DOHH2 (cell line): ENCODE results near the gene MED13.

Experiments
- H3F3A ChIP-seq: fragments of 200-600 bp; sonication (generic), shearing (Covaris generic); 2 replicates; pipeline ENCODE4 v1.6.0; 2016; ENCODE audit warnings: antibody characterized with exemption, mild to moderate bottlenecking; ENCODE audit not compliant: control insufficient read depth, insufficient read depth
- H3K27ac ChIP-seq: fragments of 200-600 bp; sonication (generic); 2 replicates; pipeline ENCODE4 v1.5.1; 2014; ENCODE audit warnings: low read depth, mild to moderate bottlenecking, low read length, moderate library complexity
- H3K27me3 ChIP-seq: fragments of 200-600 bp; sonication (generic); 2 replicates; pipeline ENCODE4 v1.6.1; 2014; ENCODE audit warnings: mild to moderate bottlenecking, low read length, mixed read lengths; ENCODE audit not compliant: control insufficient read depth
- H3K36me3 ChIP-seq: fragments of 200-600 bp; sonication (generic); 2 replicates; pipeline ENCODE4 v1.6.1; 2014; ENCODE audit warnings: mild to moderate bottlenecking, low read length, moderate library complexity, mixed read lengths; ENCODE audit not compliant: control insufficient read depth
- H3K4me1 ChIP-seq: fragments of 200-600 bp; sonication (generic); 2 replicates; pipeline ENCODE4 v1.6.1; 2014; ENCODE audit warnings: mild to moderate bottlenecking, low read length, mixed read lengths; ENCODE audit not compliant: control insufficient read depth
- H3K4me2 ChIP-seq: fragments of 200-600 bp; sonication (generic); 2 replicates; pipeline ENCODE4 v1.6.0; 2014; ENCODE audit warnings: mild to moderate bottlenecking, low read length, moderate library complexity
- H3K4me3 ChIP-seq: fragments of 200-600 bp; sonication (generic); 2 replicates; pipeline ENCODE4 v1.5.1; 2014; ENCODE audit warnings: mild to moderate bottlenecking, low read length, mixed read lengths
- H3K79me2 ChIP-seq: fragments of 200-600 bp; sonication (generic); 2 replicates; pipeline ENCODE4 v1.6.1; 2014; ENCODE audit warnings: mild to moderate bottlenecking, low read length, mixed read lengths; ENCODE audit not compliant: control insufficient read depth
- H3K9me2 ChIP-seq: fragments of 200-600 bp; sonication (generic); replicated peaks from 2 replicates; pipeline ENCODE4 v1.6.1; 2014; ENCODE audit warnings: mild to moderate bottlenecking, low read length, mixed read lengths; ENCODE audit not compliant: control insufficient read depth
- H3K9me3 ChIP-seq: fragments of 200-600 bp; sonication (generic); 2 replicates; pipeline ENCODE4 v1.6.1; 2014; ENCODE audit warnings: antibody characterized with exemption, low read length, mixed read lengths; ENCODE audit not compliant: control insufficient read depth, insufficient read depth
- H4K20me1 ChIP-seq: fragments of 200-600 bp; sonication (generic); 2 replicates; pipeline ENCODE4 v1.6.0; 2014; ENCODE audit warnings: low read depth, mild to moderate bottlenecking, antibody characterized with exemption, low read length, moderate library complexity; ENCODE audit not compliant: control insufficient read depth, insufficient read depth
- EZH2phosphoT487 ChIP-seq: fragments of 200-600 bp; sonication (generic); IDR thresholded peaks from 2 replicates; pipeline ENCODE4 v1.6.1; 2017; ENCODE audit warnings: borderline replicate concordance, mild to moderate bottlenecking, antibody characterized with exemption, low read length, moderate library complexity, mixed read lengths
- TF ChIP-seq, protein P1 (sequence below): fragments of 200-600 bp; sonication (generic); IDR thresholded peaks from one replicate; pipeline ENCODE4 v1.5.1; 2014; ENCODE audit warnings: antibody characterized with exemption, mild to moderate bottlenecking, low read depth, low read length; ENCODE audit not compliant: poor library complexity, severe bottlenecking

Gene MED13

DNA sequence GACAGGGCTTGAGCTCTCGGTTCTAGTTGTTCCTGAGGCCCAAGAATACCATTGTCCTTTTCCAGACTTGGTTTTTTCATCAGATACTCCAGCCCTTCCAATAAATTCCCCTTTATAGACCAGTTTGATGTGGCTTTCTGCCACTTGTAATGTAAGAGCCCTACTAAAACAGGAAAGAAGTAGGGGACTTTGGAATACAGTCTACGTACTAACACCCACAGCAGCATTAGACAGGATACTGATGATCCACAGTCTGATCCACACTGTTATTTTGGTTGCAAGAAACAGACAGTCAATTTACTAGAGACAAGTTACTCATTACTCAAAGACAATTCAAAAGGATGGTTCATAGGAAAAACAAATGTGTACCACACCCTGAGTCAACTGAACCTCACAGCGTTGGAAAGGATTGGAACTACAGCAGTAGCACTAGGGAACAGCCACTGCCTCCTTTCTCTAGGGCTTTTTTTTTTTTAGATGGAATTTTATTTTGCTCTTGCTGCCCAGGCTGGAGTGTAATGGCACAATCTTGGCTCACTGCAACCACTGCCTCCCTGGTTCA lies 45.9 kb upstream of the MED13 start:
- Histone ChIP-seq H4K20me1 (no peaks in the 10 kb centered on the region), H3F3A (no peaks in the 10 kb centered on the region), H3K9me2 (no peaks in the 10 kb centered on the region), H3K79me2 (no peaks in the 10 kb centered on the region), H3K9me3 (no peaks in the 10 kb centered on the region), H3K4me1 (no peaks in the 10 kb centered on the region), H3K4me2 (no peak overlapping the region), H3K4me3 (no peak overlapping the region), H3K36me3 (no peaks in the 10 kb centered on the region), H3K27me3 (peaks cover 3% of the 10 kb centered on the region; the same call in 1 of the 2 replicates), H3K27ac (no peak overlapping the region)
- TF ChIP-seq, protein P1, sequence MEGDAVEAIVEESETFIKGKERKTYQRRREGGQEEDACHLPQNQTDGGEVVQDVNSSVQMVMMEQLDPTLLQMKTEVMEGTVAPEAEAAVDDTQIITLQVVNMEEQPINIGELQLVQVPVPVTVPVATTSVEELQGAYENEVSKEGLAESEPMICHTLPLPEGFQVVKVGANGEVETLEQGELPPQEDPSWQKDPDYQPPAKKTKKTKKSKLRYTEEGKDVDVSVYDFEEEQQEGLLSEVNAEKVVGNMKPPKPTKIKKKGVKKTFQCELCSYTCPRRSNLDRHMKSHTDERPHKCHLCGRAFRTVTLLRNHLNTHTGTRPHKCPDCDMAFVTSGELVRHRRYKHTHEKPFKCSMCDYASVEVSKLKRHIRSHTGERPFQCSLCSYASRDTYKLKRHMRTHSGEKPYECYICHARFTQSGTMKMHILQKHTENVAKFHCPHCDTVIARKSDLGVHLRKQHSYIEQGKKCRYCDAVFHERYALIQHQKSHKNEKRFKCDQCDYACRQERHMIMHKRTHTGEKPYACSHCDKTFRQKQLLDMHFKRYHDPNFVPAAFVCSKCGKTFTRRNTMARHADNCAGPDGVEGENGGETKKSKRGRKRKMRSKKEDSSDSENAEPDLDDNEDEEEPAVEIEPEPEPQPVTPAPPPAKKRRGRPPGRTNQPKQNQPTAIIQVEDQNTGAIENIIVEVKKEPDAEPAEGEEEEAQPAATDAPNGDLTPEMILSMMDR = no peak

GRCh38 chr17:62109924-62110323 lies 44.8 kb upstream of the MED13 start:
- no peaks in the 10 kb centered on the region for H3F3A ChIP-seq
- TF ChIP-seq, protein P1 = no peak
- no peaks in the 10 kb centered on the region for H3K9me3 ChIP-seq
- H3K27ac ChIP-seq = no peak overlapping the region
- H3K4me2 ChIP-seq = no peak overlapping the region
- no peaks in the 10 kb centered on the region for H3K79me2 ChIP-seq
- H3K9me2 ChIP-seq = no peaks in the 10 kb centered on the region
- no peaks in the 10 kb centered on the region for H3K36me3 ChIP-seq
- H3K4me1 ChIP-seq = no peaks in the 10 kb centered on the region
- no peak overlapping the region for H3K4me3 ChIP-seq
- no peaks in the 10 kb centered on the region for H4K20me1 ChIP-seq
- H3K27me3 ChIP-seq = peaks cover 6% of the 10 kb centered on the region; the same call in 1 of the 2 replicates

DNA sequence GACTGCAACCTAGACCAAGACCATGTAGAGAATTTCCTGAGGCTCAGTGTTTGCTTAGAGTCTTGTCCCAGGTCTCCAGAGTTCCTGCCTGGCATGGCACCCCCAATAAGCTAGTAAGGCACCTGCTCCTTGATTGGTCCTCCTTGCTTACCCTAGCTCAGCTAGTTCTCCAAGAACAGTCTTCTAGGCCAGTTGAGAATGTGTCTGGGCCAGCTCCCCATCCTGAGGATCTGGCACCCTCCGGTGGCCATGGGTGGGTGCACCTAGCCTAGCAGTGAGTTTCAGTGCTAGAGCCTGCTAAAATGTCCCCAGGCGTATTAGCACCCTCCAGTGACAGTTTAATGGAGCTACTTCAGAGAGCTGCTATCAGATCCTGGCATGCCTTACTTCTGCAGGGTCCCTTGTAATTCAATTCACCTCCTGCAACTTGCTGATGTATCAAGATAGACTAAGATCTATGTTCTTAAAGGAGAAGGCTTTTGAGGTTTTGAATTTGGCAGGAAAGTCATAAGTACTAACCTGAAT lies 44.4 kb upstream of the MED13 start:
- Histone ChIP-seq H3K4me1 (no peaks in the 10 kb centered on the region), H3K9me3 (no peaks in the 10 kb centered on the region), H3K9me2 (no peaks in the 10 kb centered on the region), H3K27me3 (peaks cover 6% of the 10 kb centered on the region; the same call in 1 of the 2 replicates), H3K79me2 (no peaks in the 10 kb centered on the region), H3K4me3 (no peak overlapping the region), H3K36me3 (no peaks in the 10 kb centered on the region), H3K4me2 (no peak overlapping the region), H4K20me1 (no peaks in the 10 kb centered on the region), H3K27ac (no peak overlapping the region), H3F3A (no peaks in the 10 kb centered on the region)
- no peak for TF ChIP-seq EZH2phosphoT487
- TF ChIP-seq, protein P1 = peak; percentile 90

DNA sequence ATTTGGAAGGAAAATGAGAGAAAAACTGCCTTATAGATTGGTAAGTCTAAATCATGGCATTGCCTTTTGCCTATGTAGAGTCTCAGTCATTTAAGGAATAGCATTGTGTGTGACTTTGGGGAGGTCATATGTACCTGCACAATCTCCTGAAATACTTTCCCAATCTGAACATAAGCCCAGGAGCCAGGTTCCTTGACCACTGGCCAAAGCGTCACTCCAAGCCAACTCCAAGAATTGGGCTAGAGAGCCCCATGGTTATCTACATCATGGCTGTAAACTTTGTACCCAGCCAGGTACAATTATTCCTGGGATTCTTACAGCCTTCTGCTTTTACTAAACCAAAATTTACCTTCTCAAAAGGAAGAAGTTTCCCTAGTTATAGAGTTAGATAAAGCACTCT lies 40.8 kb upstream of the MED13 start:
- H3K27ac ChIP-seq = no peak overlapping the region
- H3K9me2 ChIP-seq = no peaks in the 10 kb centered on the region
- H3K4me2 ChIP-seq = no peak overlapping the region
- no peaks in the 10 kb centered on the region for H3F3A ChIP-seq
- H4K20me1 ChIP-seq = no peaks in the 10 kb centered on the region
- no peaks in the 10 kb centered on the region for H3K36me3 ChIP-seq
- H3K27me3 ChIP-seq = peaks cover 6% of the 10 kb centered on the region; the same call in 1 of the 2 replicates
- H3K4me3 ChIP-seq = no peak overlapping the region
- no peaks in the 10 kb centered on the region for H3K79me2 ChIP-seq
- no peaks in the 10 kb centered on the region for H3K9me3 ChIP-seq
- TF ChIP-seq EZH2phosphoT487 = no peak
- TF ChIP-seq, protein P1 = no peak
- no peaks in the 10 kb centered on the region for H3K4me1 ChIP-seq
